Measurements from ENCODE around the gene OTUB2.

OTUB2 gene

GRCh38 chr14:94031883-94032279, 5.7 kb downstream of the OTUB2 start:
- H3K36me3 ChIP-seq: no peaks in the 10 kb centered on the region
- TF ChIP-seq, protein P1, sequence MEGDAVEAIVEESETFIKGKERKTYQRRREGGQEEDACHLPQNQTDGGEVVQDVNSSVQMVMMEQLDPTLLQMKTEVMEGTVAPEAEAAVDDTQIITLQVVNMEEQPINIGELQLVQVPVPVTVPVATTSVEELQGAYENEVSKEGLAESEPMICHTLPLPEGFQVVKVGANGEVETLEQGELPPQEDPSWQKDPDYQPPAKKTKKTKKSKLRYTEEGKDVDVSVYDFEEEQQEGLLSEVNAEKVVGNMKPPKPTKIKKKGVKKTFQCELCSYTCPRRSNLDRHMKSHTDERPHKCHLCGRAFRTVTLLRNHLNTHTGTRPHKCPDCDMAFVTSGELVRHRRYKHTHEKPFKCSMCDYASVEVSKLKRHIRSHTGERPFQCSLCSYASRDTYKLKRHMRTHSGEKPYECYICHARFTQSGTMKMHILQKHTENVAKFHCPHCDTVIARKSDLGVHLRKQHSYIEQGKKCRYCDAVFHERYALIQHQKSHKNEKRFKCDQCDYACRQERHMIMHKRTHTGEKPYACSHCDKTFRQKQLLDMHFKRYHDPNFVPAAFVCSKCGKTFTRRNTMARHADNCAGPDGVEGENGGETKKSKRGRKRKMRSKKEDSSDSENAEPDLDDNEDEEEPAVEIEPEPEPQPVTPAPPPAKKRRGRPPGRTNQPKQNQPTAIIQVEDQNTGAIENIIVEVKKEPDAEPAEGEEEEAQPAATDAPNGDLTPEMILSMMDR (IDR thresholded peaks at IDR 0.05): no peak
- no peak for DNase-seq
- no peaks in the 10 kb centered on the region for H3K27me3 ChIP-seq
- peaks cover 0 to 3% (median 1%) of the 10 kb centered on the region in 4 donors for H3K4me1 ChIP-seq
- H3K9me3 ChIP-seq: no peaks in the 10 kb centered on the region
- H3K4me3 ChIP-seq: no peak overlapping the region
- intact Hi-C loops (cut with DNase I; ENCODE audit: low total_unique reads): no loop called here
- H3K27ac ChIP-seq: no peak overlapping the region

DNA sequence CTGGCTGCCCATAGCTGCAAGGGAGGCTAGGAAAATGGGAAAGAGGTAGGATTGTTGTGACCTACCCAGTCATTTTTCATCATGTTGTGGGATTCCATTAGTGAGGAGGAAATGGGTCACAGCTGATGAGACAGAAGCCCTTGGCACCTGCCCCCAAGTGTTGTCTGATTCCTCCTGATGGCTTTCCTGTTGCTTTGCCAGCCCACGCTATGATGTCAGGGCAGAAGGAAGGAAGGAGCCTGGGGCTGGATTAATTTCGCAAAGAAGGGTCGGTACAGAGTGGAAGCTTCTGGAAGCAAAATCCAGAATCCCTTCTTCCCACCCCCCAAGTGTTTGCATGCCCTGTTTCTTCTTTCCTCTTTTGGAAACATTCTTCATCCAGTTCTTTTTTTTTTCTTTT, 8.7 kb downstream of the OTUB2 start:
- intact Hi-C loops (cut with DNase I; ENCODE audit: low total_unique reads): loop anchor here (5.0 kb wide), 2 partner anchors 102 to 147 kb away; no protein-coding TSS in a partner anchor
- no peaks in the 10 kb centered on the region for H3K36me3 ChIP-seq
- no peak overlapping the region for H3K27ac ChIP-seq
- H3K4me1 ChIP-seq: no peaks in the 10 kb centered on the region
- H3K27me3 ChIP-seq: no peaks in the 10 kb centered on the region
- TF ChIP-seq, protein P1 (IDR thresholded peaks at IDR 0.05): no peak
- DNase-seq: no peak
- H3K9me3 ChIP-seq: no peaks in the 10 kb centered on the region
- H3K4me3 ChIP-seq: no peak overlapping the region

DNA sequence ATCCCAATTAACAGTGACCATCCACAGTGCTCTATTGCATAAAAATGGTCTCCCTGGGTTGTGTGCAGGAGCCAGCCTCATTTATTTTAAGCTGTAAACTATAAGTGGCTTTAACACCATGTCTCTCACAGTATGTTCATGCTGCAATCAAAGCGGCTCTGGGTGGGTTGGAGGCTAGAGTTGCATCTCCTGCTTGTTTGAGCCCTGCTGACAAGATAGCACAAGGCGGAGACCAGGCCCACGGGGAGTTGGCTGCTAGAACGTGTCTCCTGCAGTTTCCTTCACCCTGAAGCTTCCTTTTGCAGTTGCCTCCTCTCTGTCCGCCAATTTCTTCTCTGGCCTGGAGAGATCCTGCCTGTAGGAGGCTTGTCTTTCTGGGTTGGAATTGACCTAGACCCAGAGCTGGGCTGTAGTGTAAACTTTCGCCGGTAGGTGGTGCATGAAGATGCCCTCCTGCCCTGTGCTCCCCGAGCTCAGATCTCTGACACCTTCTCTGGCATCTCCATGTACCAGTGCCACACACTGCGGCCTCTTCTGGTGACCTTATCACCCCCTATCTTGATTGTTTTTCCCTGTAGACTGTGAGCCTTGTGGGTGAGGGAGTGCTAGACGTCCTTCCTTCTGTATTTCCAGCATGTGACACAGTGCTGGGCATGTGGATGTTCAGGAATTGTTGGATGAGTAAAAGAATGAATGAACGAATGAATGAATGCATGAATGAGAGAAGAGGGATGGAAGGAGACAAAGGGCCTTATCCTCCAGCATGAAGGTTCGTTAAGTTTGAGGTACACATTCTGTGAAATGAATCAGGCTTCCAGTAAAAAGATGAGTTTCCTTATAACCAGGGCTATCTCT, 10.4 kb downstream of the OTUB2 start:
- TF ChIP-seq, protein P1 (IDR thresholded peaks at IDR 0.05): peak; percentile 74 to 78

DNA sequence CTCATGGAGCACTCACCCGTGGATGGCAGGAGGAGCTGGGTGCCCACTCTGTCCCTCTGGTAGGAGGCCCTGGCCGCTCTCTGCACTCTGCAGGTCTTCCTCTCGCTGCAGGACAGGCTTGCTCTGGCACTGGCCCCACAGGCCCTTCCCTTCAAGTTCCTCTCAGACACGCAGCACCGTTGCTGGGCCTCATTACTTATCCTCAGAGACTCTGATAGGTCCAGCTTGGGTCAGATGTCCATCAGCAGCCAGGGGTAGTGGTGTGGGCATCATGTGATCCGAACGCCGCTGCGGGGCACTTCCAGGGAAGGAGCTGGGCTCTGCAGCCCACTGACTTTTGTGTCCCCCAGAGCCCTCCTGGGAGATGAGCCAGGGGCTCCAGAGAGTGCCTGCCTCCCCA, 11.8 kb downstream of the OTUB2 start:
- intact Hi-C loops (cut with DNase I; ENCODE audit: low total_unique reads): loop anchor here (5.0 kb wide), 2 partner anchors 99 to 144 kb away; no protein-coding TSS in a partner anchor
- no peak for DNase-seq
- Histone ChIP-seq H3K36me3 (no peaks in the 10 kb centered on the region), H3K4me3 (no peak overlapping the region), H3K9me3 (no peaks in the 10 kb centered on the region), H3K27me3 (no peaks in the 10 kb centered on the region), H3K4me1 (peaks cover 0 to 14% (median 6%) of the 10 kb centered on the region in 4 donors), H3K27ac (no peak overlapping the region)
- TF ChIP-seq, protein P1 (IDR thresholded peaks at IDR 0.05): no peak

More for the DNA sequence above, 10.4 kb downstream of the OTUB2 start:
- no peaks in the 10 kb centered on the region for H3K27me3 ChIP-seq
- H3K9me3 ChIP-seq: no peaks in the 10 kb centered on the region
- intact Hi-C loops (cut with DNase I; ENCODE audit: low total_unique reads): loop anchor here (5.0 kb wide), 2 partner anchors 101 to 146 kb away; no protein-coding TSS in a partner anchor
- DNase-seq: peak; percentile 64 to 75
- peaks cover 0 to 2% (median 0%) of the 10 kb centered on the region in 4 donors for H3K4me1 ChIP-seq
- no peak overlapping the region for H3K4me3 ChIP-seq
- no peaks in the 10 kb centered on the region for H3K36me3 ChIP-seq
- H3K27ac ChIP-seq: no peak overlapping the region

GRCh38 chr14:94038510-94038909, 12.4 kb downstream of the OTUB2 start:
- Histone ChIP-seq H3K27ac (no peak overlapping the region), H3K36me3 (peaks cover 0 to 4% (median 0%) of the 10 kb centered on the region in 3 donors), H3K9me3 (no peaks in the 10 kb centered on the region), H3K4me1 (peaks cover 0 to 14% (median 6%) of the 10 kb centered on the region in 4 donors), H3K27me3 (no peaks in the 10 kb centered on the region), H3K4me3 (no peak overlapping the region)
- TF ChIP-seq, protein P1 (IDR thresholded peaks at IDR 0.05): no peak
- intact Hi-C loops (cut with DNase I; ENCODE audit: low total_unique reads): loop anchor here (5.0 kb wide), 2 partner anchors 99 to 144 kb away; no protein-coding TSS in a partner anchor
- DNase-seq: no peak
